GM19193 (cell line): ENCODE data around the gene RNGTT.

Experiments used
- POLR2A ChIP-seq: IDR thresholded peaks from 4 replicates; pipeline ENCODE4 v1.6.1; 2011; ENCODE audit not compliant: insufficient read depth, insufficient read length; ENCODE audit errors: extremely low read depth

The RNGTT gene

DNA sequence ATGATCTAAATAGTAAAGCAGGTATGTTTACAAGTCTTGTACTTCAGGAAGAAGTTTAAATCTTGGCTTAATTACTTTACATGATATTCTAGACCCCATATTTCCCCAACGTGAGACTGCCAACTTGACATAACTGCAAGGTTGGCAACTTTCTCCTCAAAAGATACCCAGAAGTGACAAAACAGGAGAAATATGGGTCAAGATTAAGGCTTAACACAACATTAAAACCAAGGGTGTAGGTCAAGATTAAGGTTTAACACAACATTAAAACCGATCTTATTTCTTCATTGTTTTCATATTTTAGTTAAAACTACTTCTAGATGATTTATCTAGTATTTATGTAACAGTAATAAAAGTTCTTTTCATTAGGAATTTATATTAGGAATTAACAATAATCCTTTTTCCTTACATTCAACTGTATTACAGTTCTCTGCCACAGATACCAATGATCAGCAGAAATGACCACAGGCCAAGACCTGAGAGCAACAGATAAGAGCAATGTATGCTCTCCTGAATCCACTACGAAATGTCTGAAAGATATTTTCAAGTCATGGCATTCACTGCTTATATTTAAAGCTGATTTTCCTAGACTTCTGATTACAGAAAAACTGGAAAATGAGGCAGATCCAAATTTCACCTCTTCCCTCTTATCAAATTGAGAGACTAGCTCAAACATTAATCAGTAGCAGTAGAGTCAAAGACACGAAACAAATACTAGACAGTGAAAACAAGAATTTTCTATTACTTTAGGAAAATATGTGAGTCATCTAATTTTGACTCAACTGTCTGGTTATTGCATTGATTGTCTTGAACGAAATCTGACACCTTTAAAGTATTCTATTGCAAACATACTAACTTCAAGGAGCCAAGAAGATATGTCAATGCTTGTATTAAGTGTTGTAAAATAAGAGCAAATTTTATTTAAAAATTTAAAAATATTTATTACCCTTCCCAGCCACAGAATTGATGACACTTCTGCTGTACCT, 72.3 kb downstream of the RNGTT start:
- no peak for TF ChIP-seq POLR2A

DNA sequence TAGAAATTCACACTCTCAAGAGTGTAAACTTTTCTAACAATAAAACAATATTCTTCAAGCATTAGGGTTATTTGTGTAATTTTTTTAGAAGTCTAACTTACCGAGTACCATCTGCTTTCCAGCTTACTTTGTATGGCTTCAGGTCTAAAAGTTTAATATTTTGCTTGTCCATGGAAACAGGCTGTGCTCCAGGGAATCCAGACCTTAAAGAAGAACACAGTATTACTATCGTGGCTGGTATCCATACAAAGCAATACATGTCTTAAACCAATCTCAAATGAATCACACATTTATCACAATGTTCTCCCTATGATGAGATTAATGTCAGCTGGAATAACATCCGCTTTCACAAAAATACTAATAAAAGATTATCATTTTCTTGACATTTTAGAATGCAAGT, 73.0 kb downstream of the RNGTT start:
- TF ChIP-seq POLR2A: no peak

DNA sequence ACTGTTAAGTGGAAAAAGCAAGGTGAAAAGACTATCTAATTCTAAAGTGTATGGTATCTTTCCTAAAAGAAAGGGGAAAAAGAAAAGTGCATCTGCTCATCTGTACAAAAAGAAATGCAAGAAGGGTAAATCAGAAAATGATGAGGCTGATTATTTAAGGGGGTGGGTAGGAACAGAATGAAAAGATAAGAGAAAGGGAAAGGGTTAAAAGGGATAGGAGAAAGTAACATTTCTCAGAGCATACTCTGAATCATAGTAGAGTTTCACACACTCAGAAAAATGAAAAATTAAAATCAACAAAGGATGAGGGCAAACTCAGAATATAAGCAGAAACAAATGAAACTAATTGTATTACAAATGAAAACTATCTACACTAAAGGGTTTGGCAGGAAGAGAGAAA, 79.1 kb downstream of the RNGTT start:
- no peak for TF ChIP-seq POLR2A

DNA sequence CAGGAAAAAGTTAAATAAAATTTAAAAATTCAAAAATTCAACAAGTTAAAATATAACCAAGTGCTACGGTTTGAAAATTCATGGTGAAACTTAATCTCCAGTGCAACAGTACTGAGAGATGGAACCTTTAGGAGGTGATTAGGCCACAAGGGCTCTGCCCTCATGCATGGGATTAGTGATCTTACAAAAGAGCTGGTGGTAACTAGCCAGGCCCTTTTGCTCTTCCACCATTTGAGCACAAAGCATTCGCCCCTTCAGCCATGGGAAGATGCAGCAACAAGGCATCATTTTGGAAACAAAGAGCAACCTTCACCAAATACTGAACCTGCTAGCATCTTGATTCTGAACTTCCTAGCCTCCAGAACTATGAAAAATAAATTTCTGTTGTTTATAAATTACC, 80.9 kb downstream of the RNGTT start:
- TF ChIP-seq POLR2A: no peak

DNA sequence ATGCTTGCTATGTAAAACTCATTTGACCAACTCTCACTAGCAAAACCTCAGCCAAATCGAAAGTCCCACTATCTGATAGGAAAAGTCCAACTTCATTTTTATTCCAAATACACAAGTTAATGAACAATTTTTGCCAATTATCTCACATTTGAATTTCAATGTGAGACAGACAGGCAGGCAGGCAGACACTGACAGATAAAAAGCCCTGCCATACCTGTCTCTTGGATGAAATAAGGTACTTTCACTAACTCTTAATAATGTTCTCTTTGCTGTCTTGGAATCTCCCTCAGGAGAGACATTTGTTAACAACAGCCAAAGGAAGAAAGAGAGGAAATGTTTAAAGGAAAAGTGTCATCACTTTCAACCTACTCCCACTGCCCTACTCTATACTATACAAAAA, 82.0 kb downstream of the RNGTT start:
- no peak for TF ChIP-seq POLR2A

DNA sequence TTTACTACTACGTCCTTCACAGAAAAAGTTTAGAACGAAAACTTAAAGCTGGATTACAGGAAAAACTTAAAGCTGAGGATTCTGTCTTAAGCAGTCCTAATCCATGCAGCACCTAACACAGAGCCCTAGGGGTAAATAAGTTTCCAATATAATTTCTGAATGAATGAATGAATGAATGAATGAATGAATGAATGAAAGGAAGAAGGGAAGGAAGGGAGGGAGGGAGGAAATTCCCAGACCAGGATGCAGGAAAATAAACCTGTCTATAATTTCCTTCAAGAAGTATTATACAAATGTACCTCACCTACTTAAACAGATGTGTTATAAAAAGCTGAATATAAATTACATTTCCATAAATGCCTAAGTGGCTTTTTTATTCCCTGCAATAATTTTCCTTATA, 83.4 kb downstream of the RNGTT start:
- TF ChIP-seq POLR2A: no peak

DNA sequence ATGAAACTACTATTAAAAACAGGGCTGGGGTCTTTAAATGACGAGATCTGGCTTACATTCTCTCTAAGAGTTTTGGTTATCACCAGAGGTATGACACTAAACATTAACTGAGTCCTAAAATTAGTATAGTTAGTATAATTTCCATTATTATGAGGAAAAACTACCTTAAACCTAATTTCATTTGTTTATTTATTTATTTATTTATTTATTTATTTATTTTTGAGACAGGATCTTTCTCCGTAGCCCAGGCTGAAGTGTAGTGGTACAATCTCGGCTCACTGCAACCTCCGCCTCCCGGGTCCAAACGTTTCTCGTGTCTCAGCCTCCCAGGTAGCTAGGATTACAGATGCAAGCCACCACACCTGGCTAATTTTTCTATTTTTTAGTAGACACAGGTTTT, 85.5 kb downstream of the RNGTT start:
- no peak for TF ChIP-seq POLR2A

DNA sequence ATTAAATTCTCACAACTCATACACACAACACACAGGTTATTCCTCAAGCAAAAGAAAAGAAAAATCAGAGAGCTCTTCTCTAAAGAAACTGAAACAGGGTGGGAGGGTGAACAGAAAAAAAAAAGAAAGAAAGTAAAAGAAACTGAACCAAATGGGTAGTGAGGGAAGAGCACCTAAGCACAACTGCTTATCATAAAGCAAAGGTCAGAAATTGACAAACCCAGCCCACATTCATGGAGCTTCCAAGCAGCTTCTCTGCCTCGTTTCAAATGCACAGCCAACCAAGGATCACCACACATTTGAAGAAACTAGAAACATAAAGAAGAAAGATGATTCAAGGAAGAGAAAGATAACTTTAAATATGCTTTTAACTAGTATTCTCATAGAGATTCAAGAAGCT, 90.5 kb downstream of the RNGTT start:
- TF ChIP-seq POLR2A: no peak

DNA sequence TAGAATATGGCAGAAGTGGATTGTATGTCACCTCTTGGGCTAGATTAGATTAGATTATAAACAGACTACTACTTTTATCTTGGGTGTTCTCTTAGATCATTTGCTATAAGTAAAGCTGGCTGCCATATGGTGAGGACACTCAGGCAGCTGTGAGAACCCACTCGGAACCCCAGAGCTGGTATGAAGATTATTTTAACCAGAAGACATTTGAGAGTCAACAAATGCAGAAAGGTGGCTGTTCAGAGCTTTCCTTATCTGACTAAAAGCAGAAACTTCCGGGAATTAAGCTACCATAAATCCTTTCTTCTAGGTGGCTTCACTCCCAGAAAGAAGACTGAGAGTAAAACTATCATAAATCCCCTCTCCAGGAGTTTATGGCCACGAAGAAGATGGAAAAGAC, 91.9 kb downstream of the RNGTT start:
- TF ChIP-seq POLR2A: no peak

DNA sequence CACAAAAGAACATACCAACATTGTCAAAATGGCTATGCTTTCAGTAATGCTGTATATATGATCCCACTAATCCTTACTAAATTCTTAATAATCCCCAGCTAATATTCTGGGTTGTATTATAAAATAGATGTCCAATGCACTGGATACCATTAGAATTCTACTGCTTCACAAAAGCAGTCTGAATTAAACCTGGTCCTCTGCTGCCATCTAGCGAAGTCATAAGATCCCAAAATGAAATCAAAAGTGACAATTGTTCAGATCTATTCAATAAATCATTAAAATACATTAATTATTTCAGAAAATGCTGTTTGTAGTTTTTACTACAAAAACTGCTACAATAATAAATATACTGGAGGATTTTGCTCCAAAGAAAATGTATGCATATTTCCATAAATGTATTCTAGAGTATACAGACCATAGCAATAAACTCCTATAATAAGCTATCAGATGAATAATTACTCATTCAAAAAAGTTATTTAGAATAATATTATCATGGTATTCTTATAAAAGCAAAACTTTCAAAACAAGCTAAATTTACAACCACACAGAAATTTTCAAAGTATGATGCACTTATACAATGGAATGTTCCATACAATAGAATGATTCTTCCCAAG, 92.6 kb downstream of the RNGTT start:
- no peak for TF ChIP-seq POLR2A

DNA sequence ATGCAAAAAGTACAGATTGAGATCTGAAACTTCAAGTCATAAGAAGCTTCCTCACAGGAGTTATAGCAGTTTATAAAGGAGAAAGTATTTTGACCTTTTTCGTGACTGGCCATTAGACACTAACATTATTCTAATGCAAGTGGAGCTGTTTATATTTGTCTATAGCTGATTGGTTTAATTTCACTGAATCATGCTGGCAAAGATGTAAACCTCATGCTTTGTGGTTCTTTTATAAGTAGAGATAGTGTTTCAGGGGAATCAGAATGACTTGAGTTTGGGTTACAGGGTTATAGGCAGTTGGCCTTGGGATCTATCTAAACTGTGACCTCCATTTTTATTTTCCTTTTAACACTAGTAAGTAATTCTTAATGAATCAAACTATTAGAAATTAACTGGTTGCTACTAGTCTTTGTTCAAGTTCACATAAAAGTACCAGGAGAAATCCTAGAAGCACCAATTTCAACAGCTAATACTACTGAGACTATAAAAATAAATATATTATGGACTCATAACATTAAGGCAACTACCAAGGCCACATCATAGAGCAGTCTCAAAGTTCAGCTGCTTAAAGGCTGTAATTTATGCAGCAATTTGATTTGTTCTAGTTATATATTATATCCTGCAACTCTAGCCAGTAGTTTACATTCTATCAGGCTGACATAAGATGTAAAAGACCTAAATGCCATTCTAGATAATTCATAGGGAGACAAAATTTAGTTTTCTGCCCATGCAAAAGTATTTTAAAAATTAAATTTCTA, 94.0 kb downstream of the RNGTT start:
- no peak for TF ChIP-seq POLR2A

DNA sequence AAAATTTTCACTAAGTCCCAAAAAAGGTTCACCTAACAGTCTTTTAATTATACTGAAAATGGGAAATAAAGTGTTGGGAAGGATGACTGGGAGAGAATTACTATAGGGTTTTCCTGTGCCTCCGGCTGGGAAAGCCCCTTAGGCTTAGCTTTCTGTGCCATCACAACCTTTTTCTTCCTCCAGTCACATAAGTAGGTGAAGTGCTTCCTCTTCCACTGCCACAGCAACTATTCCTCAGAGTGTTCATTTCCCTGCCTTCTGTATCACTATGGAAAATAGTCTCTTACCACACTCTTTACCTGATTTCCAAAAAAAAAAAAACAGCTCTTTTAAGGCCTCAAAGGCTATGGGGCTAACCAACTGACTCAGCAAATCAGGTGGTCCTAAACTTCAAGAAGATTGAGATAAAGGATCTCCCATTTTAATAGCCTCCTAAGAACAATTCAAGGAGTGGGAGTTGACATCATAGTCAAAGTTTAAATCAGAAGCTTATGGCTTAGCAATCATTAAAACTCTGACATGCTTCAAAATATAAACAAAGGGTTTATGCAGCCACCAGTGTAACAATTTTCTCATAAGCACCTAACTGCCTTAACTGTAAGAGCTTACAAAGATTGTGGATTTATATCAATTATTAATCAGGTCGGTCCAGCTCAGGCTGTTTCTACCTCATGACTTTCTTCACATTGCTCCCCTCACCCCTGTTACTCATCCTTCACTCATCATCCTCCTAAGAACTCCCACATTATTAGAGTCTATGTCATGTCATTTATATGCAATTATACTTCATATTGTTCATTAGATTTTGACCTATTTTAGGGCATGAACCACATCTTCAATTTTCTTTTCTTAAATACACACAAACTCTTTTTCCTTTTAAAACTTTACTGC, 95.3 kb downstream of the RNGTT start:
- no peak for TF ChIP-seq POLR2A

DNA sequence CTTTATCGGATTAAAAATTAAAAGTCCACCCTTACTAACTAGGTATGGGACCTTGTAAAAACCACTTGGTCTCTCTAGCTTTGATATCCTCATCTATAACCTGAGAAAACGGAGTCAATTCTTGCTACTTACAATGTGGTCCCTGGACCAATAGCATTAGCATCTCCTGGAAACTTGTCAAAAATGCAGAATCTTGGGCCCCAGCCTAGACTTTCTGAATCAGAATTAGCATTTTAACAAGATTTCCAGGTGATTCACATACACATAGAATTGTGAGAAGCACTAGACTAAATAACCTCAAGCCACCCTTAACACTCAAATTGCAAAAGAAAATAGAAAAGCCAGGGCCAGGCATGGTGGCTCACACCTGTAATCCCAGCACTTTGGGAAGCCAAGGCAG, 96.6 kb downstream of the RNGTT start:
- TF ChIP-seq POLR2A: no peak

DNA sequence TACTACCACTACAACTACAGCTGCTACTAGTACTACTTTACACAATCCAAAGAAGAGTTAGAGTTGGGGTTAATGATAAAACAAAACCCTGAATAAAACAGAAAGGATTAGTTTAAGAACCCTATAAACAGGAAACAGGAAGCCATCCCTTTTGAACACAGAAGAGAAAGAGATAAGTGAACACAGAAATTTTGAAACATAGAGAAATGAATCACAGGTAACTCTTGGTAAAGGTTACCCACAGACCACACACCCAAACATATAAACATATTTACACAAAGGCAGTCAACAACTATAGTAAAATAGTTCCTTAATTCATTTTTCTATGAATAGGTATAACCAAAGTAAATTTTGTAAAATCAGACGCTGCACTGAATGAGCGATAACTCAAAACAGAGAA, 98.1 kb downstream of the RNGTT start:
- TF ChIP-seq POLR2A: no peak
